ENCODE measurements around the gene RABL2B. TPM values are rescaled to one million over a fixed set of nuclear protein-coding genes. Genes with fewer than 3 reads are reported as not detected.

RABL2B gene
- total RNA-seq, 1 experiment from 2014 or later: 17.1 TPM

DNA sequence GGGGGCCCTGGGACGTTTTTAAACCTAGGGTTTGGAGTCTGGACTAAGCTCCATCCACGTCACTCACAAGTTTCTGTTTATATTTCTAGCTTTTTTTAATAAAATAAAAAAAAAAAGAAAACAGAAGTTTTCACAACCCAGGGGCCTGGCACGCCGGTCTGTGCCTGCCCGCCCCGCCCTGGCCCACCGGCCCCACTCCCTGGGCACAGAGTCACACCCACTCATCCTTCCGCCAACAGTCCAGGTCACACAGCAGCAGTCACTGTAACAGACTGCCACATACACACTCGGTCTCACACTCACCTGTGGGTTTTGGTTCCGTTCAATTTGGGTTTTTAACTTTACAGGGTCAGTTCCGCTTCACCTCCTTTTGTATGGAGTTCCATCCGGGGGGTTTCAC, 50.8 kb downstream of the RABL2B start:
- Histone ChIP-seq H3K27me3 (ENCODE audit: control insufficient read depth, insufficient read depth, low read length) (peaks cover 29% of the 10 kb centered on the region), H3K36me3 (replicated peaks; ENCODE audit: control insufficient read depth, insufficient read depth, low read length) (no peaks in the 10 kb centered on the region), H3K4me3 (ENCODE audit: insufficient read depth, low read depth, low read length) (no peak overlapping the region)
- no peak for DNase-seq

- DNase-seq: peak; percentile 87
- H3K27me3 ChIP-seq (ENCODE audit: control insufficient read depth, insufficient read depth, low read length): peaks cover 25% of the 10 kb centered on the region
- H3K4me3 ChIP-seq (ENCODE audit: insufficient read depth, low read depth, low read length): no peak overlapping the region
- H3K36me3 ChIP-seq (replicated peaks; ENCODE audit: control insufficient read depth, insufficient read depth, low read length): no peaks in the 10 kb centered on the region
These were observed 51.4 kb downstream of the RABL2B start for GRCh38 chr22:50731811-50732624.

GRCh38 chr22:50730941-50731661, 52.3 kb downstream of the RABL2B start:
- peak; percentile 88 for DNase-seq
- no peak overlapping the region for H3K4me3 ChIP-seq (ENCODE audit: insufficient read depth, low read depth, low read length)

DNA sequence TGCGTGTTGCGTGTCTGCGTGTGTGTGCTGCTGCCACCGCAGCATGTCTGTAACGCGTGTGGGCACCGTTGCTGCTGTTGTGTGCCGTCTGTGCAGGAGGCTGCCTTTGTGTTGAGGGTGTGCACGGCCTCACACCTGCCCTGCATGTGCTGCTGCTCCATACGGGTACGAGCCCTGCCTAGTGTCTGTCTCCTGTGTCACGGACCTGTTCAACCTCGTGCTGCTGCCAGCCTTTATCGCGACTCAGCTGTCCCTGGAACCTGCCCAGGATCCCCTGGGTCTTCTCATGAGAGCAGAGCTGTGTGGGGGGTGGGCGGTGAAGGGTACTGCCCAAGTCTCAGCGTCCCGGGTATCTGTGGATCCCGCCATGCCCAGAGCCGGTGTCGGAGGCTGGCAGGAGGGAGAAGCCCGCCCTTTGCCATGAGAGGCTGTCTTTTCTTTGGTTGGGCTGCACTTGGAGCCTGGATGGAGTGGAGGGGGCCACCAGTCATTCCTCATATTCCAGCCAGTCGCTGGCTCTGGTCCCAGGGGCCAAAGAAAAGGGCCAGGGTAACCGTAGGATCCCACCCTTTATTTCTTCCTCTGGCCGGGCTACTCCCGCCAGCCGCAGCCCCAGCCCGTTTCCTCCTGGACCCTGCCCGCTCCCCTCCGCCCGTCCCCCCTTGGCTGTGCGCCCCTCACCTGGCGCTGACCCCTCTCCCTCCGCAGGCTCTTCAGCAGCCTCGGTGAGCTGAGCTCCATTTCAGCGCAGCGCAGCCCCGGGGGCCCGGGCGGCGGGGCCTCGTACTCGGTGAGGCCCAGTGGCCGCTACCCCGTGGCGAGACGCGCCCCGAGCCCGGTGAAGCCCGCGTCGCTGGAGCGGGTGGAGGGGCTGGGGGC, 53.2 kb downstream of the RABL2B start:
- H3K27me3 ChIP-seq (ENCODE audit: control insufficient read depth, insufficient read depth, low read length): peaks cover 22% of the 10 kb centered on the region; the same call in 1 of the 2 replicates
- H3K4me3 ChIP-seq (ENCODE audit: insufficient read depth, low read depth, low read length): no peak overlapping the region
- H3K36me3 ChIP-seq (replicated peaks; ENCODE audit: control insufficient read depth, insufficient read depth, low read length): no peaks in the 10 kb centered on the region
- DNase-seq: peak; percentile 80

More at GRCh38 chr22:50730941-50731661, 52.3 kb downstream of the RABL2B start:
- no peaks in the 10 kb centered on the region for H3K36me3 ChIP-seq (replicated peaks; ENCODE audit: control insufficient read depth, insufficient read depth, low read length)
- H3K27me3 ChIP-seq (ENCODE audit: control insufficient read depth, insufficient read depth, low read length): peaks cover 22% of the 10 kb centered on the region; the same call in 1 of the 2 replicates

GRCh38 chr22:50729391-50730012, 53.9 kb downstream of the RABL2B start:
- H3K4me3 ChIP-seq (ENCODE audit: insufficient read depth, low read depth, low read length): no peak overlapping the region
- peaks cover 22% of the 10 kb centered on the region; the same call in 1 of the 2 replicates for H3K27me3 ChIP-seq (ENCODE audit: control insufficient read depth, insufficient read depth, low read length)
- DNase-seq: peak; percentile 72
- no peaks in the 10 kb centered on the region for H3K36me3 ChIP-seq (replicated peaks; ENCODE audit: control insufficient read depth, insufficient read depth, low read length)

GRCh38 chr22:50728523-50728931, 54.9 kb downstream of the RABL2B start:
- Histone ChIP-seq H3K4me3 (ENCODE audit: insufficient read depth, low read depth, low read length) (no peak overlapping the region), H3K27me3 (ENCODE audit: control insufficient read depth, insufficient read depth, low read length) (peaks cover 19% of the 10 kb centered on the region; the same call in 1 of the 2 replicates), H3K36me3 (replicated peaks; ENCODE audit: control insufficient read depth, insufficient read depth, low read length) (no peaks in the 10 kb centered on the region)
- no peak for DNase-seq

DNA sequence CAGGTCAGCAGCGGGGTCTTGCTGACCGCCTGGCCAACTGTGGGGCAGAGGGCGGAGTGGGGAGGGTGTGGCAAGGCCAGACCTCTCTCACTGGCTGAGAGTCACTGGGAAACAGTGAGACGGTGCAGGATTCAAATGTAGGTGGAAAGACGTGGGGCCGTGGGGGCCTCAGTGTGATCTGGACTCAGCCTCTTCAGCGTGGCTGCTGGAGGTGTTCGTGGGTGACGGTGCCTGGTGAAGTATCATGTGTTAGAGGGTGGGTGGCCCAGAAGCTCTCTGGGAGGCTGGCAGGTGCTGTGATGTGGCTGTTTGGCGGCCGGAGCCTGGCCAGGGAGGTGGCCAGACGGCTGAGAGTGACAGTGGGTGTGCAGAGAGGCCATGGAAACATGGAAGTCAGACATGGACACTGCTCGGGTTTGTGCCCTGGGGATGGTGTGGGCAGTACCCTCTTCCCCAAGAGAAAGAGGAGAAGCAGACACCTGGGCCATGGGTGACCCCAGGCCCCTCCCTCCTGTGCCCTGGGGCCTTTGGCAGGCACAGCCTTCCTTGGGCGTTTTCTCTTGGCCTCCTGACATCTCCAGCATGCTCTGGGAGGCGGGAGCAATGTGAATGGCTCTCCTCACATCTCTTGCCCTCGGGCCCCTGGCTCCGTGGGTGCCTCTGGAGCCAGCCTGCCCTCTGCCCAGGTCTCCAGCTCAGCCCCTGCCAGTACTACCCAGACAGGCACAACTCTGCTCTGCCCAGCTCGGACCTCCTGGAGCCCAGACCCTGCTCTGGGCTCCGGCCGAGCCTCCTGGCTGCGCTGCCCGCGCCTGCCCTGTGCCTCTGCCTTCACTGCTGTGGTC, 55.5 kb downstream of the RABL2B start:
- H3K27me3 ChIP-seq (ENCODE audit: control insufficient read depth, insufficient read depth, low read length): peaks cover 19% of the 10 kb centered on the region; the same call in 1 of the 2 replicates
- no peak overlapping the region for H3K4me3 ChIP-seq (ENCODE audit: insufficient read depth, low read depth, low read length)
- DNase-seq: no peak
- H3K36me3 ChIP-seq (replicated peaks; ENCODE audit: control insufficient read depth, insufficient read depth, low read length): no peaks in the 10 kb centered on the region

DNA sequence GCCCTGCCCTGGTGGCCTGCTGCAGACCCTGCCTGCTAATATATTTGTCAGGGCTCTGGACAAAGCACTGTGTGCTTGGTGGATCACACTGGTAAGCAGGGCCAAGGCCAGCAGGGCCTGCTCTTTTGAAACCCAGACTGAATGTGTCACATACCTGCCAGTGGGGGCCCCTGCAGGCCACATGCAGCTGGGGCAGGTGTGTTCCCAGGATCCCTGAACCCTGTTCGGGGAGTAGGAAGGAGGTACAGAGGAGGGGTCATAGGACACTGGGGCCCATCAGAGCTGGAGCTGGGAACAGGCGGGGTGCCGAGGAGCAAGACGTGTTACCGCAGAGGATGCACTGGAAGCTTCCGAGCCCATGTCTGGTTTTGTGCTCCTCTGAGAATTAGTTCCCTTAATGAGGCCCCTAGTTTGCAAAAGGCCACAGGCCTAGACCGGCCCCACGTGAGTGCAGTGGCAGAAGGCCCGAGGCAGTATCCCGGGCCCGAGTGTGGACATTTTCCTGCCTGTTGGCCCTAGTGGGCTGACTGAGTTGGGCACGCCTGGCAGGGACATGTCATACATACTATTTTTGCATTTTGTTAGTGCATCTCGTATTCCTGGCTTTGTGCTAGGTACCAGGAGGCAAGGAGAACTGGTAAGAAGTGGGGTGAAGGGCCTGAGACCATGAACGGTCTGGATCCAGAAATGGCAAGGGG, 56.6 kb downstream of the RABL2B start:
- Histone ChIP-seq H3K36me3 (replicated peaks; ENCODE audit: control insufficient read depth, insufficient read depth, low read length) (no peaks in the 10 kb centered on the region), H3K27me3 (ENCODE audit: control insufficient read depth, insufficient read depth, low read length) (peaks cover 18% of the 10 kb centered on the region), H3K4me3 (ENCODE audit: insufficient read depth, low read depth, low read length) (no peak overlapping the region)
- peak; percentile 78 for DNase-seq

GRCh38 chr22:50725597-50725996, 57.8 kb downstream of the RABL2B start:
- no peak overlapping the region for H3K4me3 ChIP-seq (ENCODE audit: insufficient read depth, low read depth, low read length)
- no peak for DNase-seq
- H3K27me3 ChIP-seq (ENCODE audit: control insufficient read depth, insufficient read depth, low read length): peaks cover 22% of the 10 kb centered on the region
- H3K36me3 ChIP-seq (replicated peaks; ENCODE audit: control insufficient read depth, insufficient read depth, low read length): no peaks in the 10 kb centered on the region

GRCh38 chr22:50724616-50725015, 58.8 kb downstream of the RABL2B start:
- Histone ChIP-seq H3K36me3 (replicated peaks; ENCODE audit: control insufficient read depth, insufficient read depth, low read length) (no peaks in the 10 kb centered on the region), H3K4me3 (ENCODE audit: insufficient read depth, low read depth, low read length) (no peak overlapping the region), H3K27me3 (ENCODE audit: control insufficient read depth, insufficient read depth, low read length) (peaks cover 23% of the 10 kb centered on the region)
- no peak for DNase-seq

DNA sequence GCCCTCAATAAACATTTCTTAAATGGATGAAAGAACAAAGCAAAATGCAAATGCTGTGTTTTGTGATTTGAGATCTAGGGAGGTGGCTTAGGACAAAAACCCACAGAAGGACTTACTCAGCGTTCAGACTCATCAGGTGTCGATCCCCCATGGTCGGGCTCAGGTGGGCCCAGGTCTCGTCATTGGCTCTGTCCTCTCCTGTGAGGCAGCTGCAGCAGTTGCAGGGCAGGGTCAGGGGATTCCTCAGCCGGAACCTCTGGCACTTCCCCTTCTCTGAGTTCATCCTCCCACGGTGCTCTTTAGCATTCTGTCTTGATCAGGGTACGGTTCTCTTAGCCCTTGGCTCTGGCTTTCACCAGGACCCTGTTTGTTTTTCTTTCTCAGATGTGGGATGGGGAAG, 59.4 kb downstream of the RABL2B start:
- no peaks in the 10 kb centered on the region for H3K36me3 ChIP-seq (replicated peaks; ENCODE audit: control insufficient read depth, insufficient read depth, low read length)
- no peak overlapping the region for H3K4me3 ChIP-seq (ENCODE audit: insufficient read depth, low read depth, low read length)
- peaks cover 28% of the 10 kb centered on the region for H3K27me3 ChIP-seq (ENCODE audit: control insufficient read depth, insufficient read depth, low read length)
- no peak for DNase-seq

DNA sequence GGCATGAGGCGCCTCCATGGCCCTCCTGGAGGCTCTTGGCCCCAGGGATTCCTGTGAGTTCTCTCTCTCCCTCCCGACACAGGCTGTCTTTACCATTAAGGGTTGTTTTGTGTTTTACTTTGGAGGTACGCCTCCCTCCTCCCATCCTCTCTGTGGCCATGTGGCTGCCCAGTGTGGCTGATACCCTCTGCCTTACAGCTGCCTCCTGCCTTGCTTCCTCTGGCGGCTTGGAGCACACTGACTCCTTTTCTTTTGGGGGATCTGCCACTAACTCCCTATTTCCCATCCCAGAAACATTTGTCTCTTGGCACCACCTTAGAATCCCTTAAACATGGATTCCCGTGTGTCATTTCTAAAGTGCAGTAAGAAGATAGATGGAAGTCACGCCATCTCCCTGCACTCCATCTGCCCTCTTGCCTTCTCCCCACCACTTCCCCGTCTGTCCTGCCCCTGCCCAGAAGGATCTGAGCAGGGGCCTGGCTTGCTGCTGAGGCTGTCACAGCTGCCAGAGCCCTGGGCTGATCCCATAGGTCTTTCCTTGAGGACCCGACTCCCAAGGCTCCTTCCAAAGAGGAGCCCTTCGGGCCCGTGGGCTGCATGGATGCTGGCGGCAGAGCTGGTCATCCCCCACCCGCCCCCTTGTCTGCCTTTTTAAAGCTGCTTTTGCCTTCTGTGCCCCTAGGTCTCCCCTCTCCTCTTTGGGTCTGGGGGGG, 60.6 kb downstream of the RABL2B start:
- DNase-seq: no peak
- peaks cover 38% of the 10 kb centered on the region for H3K27me3 ChIP-seq (ENCODE audit: control insufficient read depth, insufficient read depth, low read length)
- no peak overlapping the region for H3K4me3 ChIP-seq (ENCODE audit: insufficient read depth, low read depth, low read length)
- H3K36me3 ChIP-seq (replicated peaks; ENCODE audit: control insufficient read depth, insufficient read depth, low read length): no peaks in the 10 kb centered on the region
